ENCODE measurements around the gene OR5H15.

DNA sequence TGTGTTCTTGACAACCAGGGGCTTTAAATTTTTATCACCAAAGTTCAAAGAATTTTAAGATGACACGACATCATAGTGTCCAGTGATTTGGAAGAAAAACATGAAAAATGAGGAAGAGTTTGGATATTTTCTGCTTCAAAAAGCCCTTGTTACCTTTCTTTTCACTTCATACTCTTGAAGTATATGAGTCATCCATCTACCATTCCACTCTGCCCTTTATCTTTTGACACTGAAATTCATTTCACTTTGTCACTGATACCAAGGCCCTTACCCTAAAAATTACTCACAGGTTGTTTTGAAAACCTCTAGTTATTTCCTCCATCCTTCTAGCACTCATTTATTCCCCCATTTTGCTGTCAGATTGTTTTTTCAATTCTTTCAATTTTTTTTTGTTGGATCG lies 42.7 kb downstream of the OR5H15 start:
- no peak for TF ChIP-seq POLR2A (IDR thresholded peaks at IDR 0.05)
- TF ChIP-seq, protein P1, sequence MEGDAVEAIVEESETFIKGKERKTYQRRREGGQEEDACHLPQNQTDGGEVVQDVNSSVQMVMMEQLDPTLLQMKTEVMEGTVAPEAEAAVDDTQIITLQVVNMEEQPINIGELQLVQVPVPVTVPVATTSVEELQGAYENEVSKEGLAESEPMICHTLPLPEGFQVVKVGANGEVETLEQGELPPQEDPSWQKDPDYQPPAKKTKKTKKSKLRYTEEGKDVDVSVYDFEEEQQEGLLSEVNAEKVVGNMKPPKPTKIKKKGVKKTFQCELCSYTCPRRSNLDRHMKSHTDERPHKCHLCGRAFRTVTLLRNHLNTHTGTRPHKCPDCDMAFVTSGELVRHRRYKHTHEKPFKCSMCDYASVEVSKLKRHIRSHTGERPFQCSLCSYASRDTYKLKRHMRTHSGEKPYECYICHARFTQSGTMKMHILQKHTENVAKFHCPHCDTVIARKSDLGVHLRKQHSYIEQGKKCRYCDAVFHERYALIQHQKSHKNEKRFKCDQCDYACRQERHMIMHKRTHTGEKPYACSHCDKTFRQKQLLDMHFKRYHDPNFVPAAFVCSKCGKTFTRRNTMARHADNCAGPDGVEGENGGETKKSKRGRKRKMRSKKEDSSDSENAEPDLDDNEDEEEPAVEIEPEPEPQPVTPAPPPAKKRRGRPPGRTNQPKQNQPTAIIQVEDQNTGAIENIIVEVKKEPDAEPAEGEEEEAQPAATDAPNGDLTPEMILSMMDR (IDR thresholded peaks at IDR 0.05) = no peak
- TF ChIP-seq EP300 (IDR thresholded peaks at IDR 0.05) = no peak
